HL-60 (cell line): Measurements from ENCODE around the gene CPLX4.

Experiments
- POLR2AphosphoS5 ChIP-seq: IDR thresholded peaks from 2 replicates; pipeline ENCODE4 v1.6.1; 2012; ENCODE audit warnings: low read depth
- SPI1 ChIP-seq: IDR thresholded peaks from 2 replicates; pipeline ENCODE4 v1.6.1; 2012; ENCODE audit warnings: low read depth, mild to moderate bottlenecking, borderline replicate concordance
- TF ChIP-seq, protein P1 (sequence below): IDR thresholded peaks from one replicate; pipeline ENCODE4 v1.5.1; 2011; ENCODE audit warnings: low read length, control low read depth, inconsistent platforms; ENCODE audit not compliant: insufficient read depth
- TF ChIP-seq, protein P2 (sequence below): IDR thresholded peaks from 2 replicates; pipeline ENCODE4 v1.6.1; 2012; ENCODE audit warnings: low read depth; ENCODE audit not compliant: insufficient replicate concordance

DNA sequence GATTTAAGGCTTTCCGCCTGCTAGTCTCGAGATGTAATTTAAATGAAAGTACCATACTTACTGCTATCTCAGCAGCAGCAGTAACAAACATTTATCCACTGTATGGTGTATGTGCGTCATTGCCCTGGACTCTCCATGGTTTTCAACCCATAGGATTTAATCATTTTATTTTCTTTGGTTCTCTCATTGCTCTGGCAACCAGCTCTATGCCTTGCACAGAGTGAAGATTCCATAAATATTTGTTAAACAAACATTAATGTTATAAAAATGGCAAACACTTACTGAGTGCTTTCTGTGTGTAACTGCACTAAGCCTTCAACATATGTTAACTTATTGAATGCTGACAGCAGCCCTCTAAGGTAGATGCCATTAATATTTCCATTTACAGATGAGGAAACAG is 41.9 kb upstream of the CPLX4 start:
- TF ChIP-seq POLR2AphosphoS5 = no peak
- TF ChIP-seq, protein P1, sequence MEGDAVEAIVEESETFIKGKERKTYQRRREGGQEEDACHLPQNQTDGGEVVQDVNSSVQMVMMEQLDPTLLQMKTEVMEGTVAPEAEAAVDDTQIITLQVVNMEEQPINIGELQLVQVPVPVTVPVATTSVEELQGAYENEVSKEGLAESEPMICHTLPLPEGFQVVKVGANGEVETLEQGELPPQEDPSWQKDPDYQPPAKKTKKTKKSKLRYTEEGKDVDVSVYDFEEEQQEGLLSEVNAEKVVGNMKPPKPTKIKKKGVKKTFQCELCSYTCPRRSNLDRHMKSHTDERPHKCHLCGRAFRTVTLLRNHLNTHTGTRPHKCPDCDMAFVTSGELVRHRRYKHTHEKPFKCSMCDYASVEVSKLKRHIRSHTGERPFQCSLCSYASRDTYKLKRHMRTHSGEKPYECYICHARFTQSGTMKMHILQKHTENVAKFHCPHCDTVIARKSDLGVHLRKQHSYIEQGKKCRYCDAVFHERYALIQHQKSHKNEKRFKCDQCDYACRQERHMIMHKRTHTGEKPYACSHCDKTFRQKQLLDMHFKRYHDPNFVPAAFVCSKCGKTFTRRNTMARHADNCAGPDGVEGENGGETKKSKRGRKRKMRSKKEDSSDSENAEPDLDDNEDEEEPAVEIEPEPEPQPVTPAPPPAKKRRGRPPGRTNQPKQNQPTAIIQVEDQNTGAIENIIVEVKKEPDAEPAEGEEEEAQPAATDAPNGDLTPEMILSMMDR = no peak
- TF ChIP-seq, protein P2, sequence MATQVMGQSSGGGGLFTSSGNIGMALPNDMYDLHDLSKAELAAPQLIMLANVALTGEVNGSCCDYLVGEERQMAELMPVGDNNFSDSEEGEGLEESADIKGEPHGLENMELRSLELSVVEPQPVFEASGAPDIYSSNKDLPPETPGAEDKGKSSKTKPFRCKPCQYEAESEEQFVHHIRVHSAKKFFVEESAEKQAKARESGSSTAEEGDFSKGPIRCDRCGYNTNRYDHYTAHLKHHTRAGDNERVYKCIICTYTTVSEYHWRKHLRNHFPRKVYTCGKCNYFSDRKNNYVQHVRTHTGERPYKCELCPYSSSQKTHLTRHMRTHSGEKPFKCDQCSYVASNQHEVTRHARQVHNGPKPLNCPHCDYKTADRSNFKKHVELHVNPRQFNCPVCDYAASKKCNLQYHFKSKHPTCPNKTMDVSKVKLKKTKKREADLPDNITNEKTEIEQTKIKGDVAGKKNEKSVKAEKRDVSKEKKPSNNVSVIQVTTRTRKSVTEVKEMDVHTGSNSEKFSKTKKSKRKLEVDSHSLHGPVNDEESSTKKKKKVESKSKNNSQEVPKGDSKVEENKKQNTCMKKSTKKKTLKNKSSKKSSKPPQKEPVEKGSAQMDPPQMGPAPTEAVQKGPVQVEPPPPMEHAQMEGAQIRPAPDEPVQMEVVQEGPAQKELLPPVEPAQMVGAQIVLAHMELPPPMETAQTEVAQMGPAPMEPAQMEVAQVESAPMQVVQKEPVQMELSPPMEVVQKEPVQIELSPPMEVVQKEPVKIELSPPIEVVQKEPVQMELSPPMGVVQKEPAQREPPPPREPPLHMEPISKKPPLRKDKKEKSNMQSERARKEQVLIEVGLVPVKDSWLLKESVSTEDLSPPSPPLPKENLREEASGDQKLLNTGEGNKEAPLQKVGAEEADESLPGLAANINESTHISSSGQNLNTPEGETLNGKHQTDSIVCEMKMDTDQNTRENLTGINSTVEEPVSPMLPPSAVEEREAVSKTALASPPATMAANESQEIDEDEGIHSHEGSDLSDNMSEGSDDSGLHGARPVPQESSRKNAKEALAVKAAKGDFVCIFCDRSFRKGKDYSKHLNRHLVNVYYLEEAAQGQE = no peak
- no peak for TF ChIP-seq SPI1
